NCI-H460 (cell line): ENCODE measurements around the gene SYN1. TPM values are rescaled to one million over a fixed set of nuclear protein-coding genes. Genes with fewer than 3 reads are reported as not detected.
"Not testable (repeated sequence)": the region's sequence is repeated elsewhere in the genome, so short reads cannot be mapped to it uniquely, and the experiment has no call there.

ENCODE experiments used
- DNase-seq: peaks from one replicate; pipeline ENCODE4 v3.0.0-alpha.2; 2016; ENCODE audit warnings: low read depth; ENCODE audit errors: extremely low read depth
- total RNA-seq: library from RNA; depleted of rRNA; stranded (reverse); fragments of >200 nt; shearing (Covaris generic); gene quantifications from 2 replicates; pipeline ENCODE4 v1.2.3, GENCODE V29; 2014

Gene SYN1
- total RNA-seq, 1 experiment from 2014 or later = not detected

GRCh38 chrX:47603125-47603524 is 16.5 kb downstream of the SYN1 start:
- not testable (repeated sequence) for DNase-seq

- no peak for DNase-seq
Measured at GRCh38 chrX:47597222-47597621, 22.4 kb downstream of the SYN1 start.

- no peak for DNase-seq
Measured at GRCh38 chrX:47596256-47596655, 23.4 kb downstream of the SYN1 start.

- no peak for DNase-seq
Measured at GRCh38 chrX:47595716-47596251, 23.9 kb downstream of the SYN1 start.

GRCh38 chrX:47593522-47593921 is 26.1 kb downstream of the SYN1 start:
- DNase-seq = no peak

GRCh38 chrX:47590984-47591383 is 28.7 kb downstream of the SYN1 start:
- DNase-seq = no peak

GRCh38 chrX:47587906-47588735 is 31.5 kb downstream of the SYN1 start:
- no peak for DNase-seq

GRCh38 chrX:47587091-47587891 is 32.4 kb downstream of the SYN1 start:
- no peak for DNase-seq

- DNase-seq = no peak
Measured at GRCh38 chrX:47586043-47586787, 33.4 kb downstream of the SYN1 start.

GRCh38 chrX:47585273-47585672 is 34.4 kb downstream of the SYN1 start:
- no peak for DNase-seq

GRCh38 chrX:47584714-47585113 is 34.9 kb downstream of the SYN1 start:
- DNase-seq = no peak

GRCh38 chrX:47583240-47583861 is 36.3 kb downstream of the SYN1 start:
- no peak for DNase-seq

GRCh38 chrX:47581731-47582647 is 37.7 kb downstream of the SYN1 start, which contains the start of gene TIMP1:
TIMP1 (plus strand) TSS chrX:47582436; CDS start chrX:47583416, 980 bp downstream.
- peak; percentile 92 for DNase-seq

GRCh38 chrX:47579537-47579936 is 40.1 kb downstream of the SYN1 start:
- DNase-seq = peak; percentile 71

GRCh38 chrX:47578692-47579091 is 41.0 kb downstream of the SYN1 start:
- DNase-seq = no peak

GRCh38 chrX:47577901-47578300 is 41.8 kb downstream of the SYN1 start:
- DNase-seq = no peak

- no peak for DNase-seq
Measured at GRCh38 chrX:47577424-47577823, 42.2 kb downstream of the SYN1 start.

GRCh38 chrX:47576021-47576898 is 43.4 kb downstream of the SYN1 start:
- DNase-seq = no peak
